Natural killer cell (primary cell): ENCODE measurements around the gene RBM19. TPM values are rescaled to one million over a fixed set of nuclear protein-coding genes. Genes with fewer than 3 reads are reported as not detected.

Source experiments
- ATAC-seq, 3 donors: fragments of 150-1000 bp in 2 of 3; fragments of 200-7000 bp in 1 of 3; cut with Tn5 transposase; 1 replicate in 1 of 3; 2 replicates in 2 of 3; pipeline ENCODE4 v1.10.0; 2021; ENCODE audit warnings: mild to moderate bottlenecking in 2 of 3, moderate library complexity in 2 of 3
- DNase-seq, 2 donors: peaks; one replicate each; pipeline versions ENCODE4 v3.0.0 to v3.0.0-alpha.2; 2013 to 2021; ENCODE audit warnings: mixed read lengths in 1 of 2
- H3K27ac ChIP-seq: one replicate; pipeline ENCODE4 v1.5.1; 2013; ENCODE audit warnings: mild to moderate bottlenecking, low read length
- H3K27me3 ChIP-seq: one replicate; pipeline ENCODE4 v1.6.1; 2013; ENCODE audit warnings: low read length; ENCODE audit not compliant: control insufficient read depth, insufficient read depth
- H3K36me3 ChIP-seq: one replicate; pipeline ENCODE4 v1.6.1; 2013; ENCODE audit warnings: low read length; ENCODE audit not compliant: control insufficient read depth, insufficient read depth
- H3K4me1 ChIP-seq: one replicate; pipeline ENCODE4 v1.6.1; 2013; ENCODE audit warnings: low read length; ENCODE audit not compliant: control insufficient read depth, insufficient read depth
- H3K4me3 ChIP-seq: one replicate; pipeline ENCODE4 v1.5.1; 2013; ENCODE audit warnings: low read length
- H3K9me3 ChIP-seq: one replicate; pipeline ENCODE4 v1.6.1; 2013; ENCODE audit warnings: low read length; ENCODE audit not compliant: control insufficient read depth, insufficient read depth
- H3K27ac Mint-ChIP-seq, 2 donors: one replicate each; pipeline ENCODE4 v1.8.0; 2022; ENCODE audit warnings: mild to moderate bottlenecking in 2 of 2, mixed read lengths in 2 of 2, moderate library complexity in 1 of 2
- H3K27me3 Mint-ChIP-seq, 2 donors: one replicate each; pipeline ENCODE4 v1.8.0; 2022; ENCODE audit warnings: low read depth in 2 of 2, mixed read lengths in 2 of 2
- H3K36me3 Mint-ChIP-seq: one replicate; pipeline ENCODE4 v1.8.0; 2022; ENCODE audit warnings: mixed read lengths
- H3K4me1 Mint-ChIP-seq, 2 donors: one replicate each; pipeline ENCODE4 v1.8.0; 2022; ENCODE audit warnings: mixed read lengths in 2 of 2
- H3K4me3 Mint-ChIP-seq: one replicate; pipeline ENCODE4 v1.8.0; 2022; ENCODE audit warnings: mild to moderate bottlenecking, moderate library complexity, mixed read lengths
- H3K9me3 Mint-ChIP-seq, 2 donors: one replicate each; pipeline ENCODE4 v1.8.0; 2022; ENCODE audit warnings: mixed read lengths in 2 of 2
- WGBS: methylation state at CpG from one replicate; pipeline ENCODE4 v1.1.7; 2013; ENCODE audit warnings: missing lambda C conversion rate; ENCODE audit not compliant: insufficient coverage; 5-methylcytosine and 5-hydroxymethylcytosine counted together
- intact Hi-C: fragments of 100-400 bp; cut with micrococcal nuclease; formaldehyde crosslinking; loops from one replicate; pipeline ENCODE4 v1.14.2; 2022
- total RNA-seq, 4 donors: library from RNA; stranded (reverse); fragments of 120-200 nt in 1 of 4; gene quantifications; one replicate each; pipeline versions ENCODE4 v1.2.3 to v1.2.4, GENCODE V29; 2013 to 2022
- TF ChIP-seq, protein P1 (sequence below): fragments of 200-600 bp; IDR thresholded peaks from one replicate; pipeline ENCODE4 v1.8.0; 2022; ENCODE audit warnings: antibody characterized with exemption

Gene RBM19
- total RNA-seq, 3 donors from 2014 or later (not counting 1 experiment from before 2014, with no cell fraction given): 49.9 to 70.6 (median 60.9) TPM

DNA sequence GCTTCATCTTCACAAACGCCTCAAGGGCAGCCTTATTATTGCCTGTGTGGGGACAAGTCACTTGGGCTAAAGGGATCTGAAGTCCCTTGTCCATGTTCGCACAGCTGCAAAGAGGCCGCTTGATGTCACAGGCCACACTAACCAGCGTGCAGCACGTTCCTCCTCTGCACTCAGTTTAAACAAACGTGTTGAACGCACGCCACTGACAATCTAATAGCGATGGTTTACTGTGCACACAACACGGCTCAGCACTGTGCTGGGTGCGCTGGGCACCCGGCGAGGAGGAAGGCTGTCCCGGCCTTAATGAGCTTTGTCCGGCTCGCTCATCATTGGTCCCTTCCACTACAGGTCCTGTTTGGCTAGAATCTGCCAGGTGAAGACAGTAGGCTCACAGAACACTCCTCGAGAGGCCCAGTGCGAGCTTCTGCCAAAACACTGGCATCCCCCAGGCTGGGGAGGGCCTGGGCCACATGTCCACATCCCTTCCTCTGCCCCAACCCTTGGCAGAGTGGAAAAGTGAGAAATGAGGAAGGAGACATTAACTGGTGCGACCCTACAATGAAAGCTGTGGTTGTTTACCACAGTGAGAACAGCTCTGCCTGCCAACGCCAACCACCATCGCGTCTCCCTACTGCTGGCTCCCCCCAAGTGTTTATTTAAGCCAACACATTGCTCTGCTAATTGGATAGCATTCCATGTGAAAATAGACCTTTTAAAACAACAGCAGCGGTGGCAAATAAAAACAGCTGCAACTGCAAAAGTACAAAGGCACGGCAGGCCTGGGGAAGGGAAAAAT, 113.2 kb downstream of the RBM19 start:
- no peaks in the 10 kb centered on the region for H3K27me3 Mint-ChIP-seq
- ATAC-seq (no peak), DNase-seq (no peak)
- no peak overlapping the region for H3K4me3 Mint-ChIP-seq
- no peaks in the 10 kb centered on the region for H3K4me1 Mint-ChIP-seq
- H3K27ac Mint-ChIP-seq: no peak overlapping the region
- Histone ChIP-seq H3K4me1 (no peaks in the 10 kb centered on the region), H3K27me3 (no peaks in the 10 kb centered on the region), H3K36me3 (peaks cover 8% of the 10 kb centered on the region), H3K9me3 (no peaks in the 10 kb centered on the region), H3K4me3 (no peak overlapping the region), H3K27ac (no peak overlapping the region)
- intact Hi-C loops: no loop called here
- TF ChIP-seq, protein P1, sequence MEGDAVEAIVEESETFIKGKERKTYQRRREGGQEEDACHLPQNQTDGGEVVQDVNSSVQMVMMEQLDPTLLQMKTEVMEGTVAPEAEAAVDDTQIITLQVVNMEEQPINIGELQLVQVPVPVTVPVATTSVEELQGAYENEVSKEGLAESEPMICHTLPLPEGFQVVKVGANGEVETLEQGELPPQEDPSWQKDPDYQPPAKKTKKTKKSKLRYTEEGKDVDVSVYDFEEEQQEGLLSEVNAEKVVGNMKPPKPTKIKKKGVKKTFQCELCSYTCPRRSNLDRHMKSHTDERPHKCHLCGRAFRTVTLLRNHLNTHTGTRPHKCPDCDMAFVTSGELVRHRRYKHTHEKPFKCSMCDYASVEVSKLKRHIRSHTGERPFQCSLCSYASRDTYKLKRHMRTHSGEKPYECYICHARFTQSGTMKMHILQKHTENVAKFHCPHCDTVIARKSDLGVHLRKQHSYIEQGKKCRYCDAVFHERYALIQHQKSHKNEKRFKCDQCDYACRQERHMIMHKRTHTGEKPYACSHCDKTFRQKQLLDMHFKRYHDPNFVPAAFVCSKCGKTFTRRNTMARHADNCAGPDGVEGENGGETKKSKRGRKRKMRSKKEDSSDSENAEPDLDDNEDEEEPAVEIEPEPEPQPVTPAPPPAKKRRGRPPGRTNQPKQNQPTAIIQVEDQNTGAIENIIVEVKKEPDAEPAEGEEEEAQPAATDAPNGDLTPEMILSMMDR: no peak
- H3K36me3 Mint-ChIP-seq: no peaks in the 10 kb centered on the region
- H3K9me3 Mint-ChIP-seq: no peaks in the 10 kb centered on the region
- 77% methylated on average over 24 of the region's 24 CpGs for WGBS

GRCh38 chr12:113852264-113852663, 113.9 kb downstream of the RBM19 start:
- Mint-ChIP-seq H3K27me3 (no peaks in the 10 kb centered on the region), H3K4me1 (no peaks in the 10 kb centered on the region), H3K4me3 (no peak overlapping the region), H3K36me3 (no peaks in the 10 kb centered on the region), H3K9me3 (no peaks in the 10 kb centered on the region), H3K27ac (no peak overlapping the region)
- DNase-seq (no peak), ATAC-seq (no peak)
- TF ChIP-seq, protein P1: no peak
- WGBS: 90% methylated on average over 5 of the region's 5 CpGs
- Histone ChIP-seq H3K9me3 (no peaks in the 10 kb centered on the region), H3K4me3 (no peak overlapping the region), H3K27me3 (no peaks in the 10 kb centered on the region), H3K36me3 (peaks cover 2% of the 10 kb centered on the region), H3K27ac (no peak overlapping the region), H3K4me1 (no peaks in the 10 kb centered on the region)
- intact Hi-C loops: no loop called here

DNA sequence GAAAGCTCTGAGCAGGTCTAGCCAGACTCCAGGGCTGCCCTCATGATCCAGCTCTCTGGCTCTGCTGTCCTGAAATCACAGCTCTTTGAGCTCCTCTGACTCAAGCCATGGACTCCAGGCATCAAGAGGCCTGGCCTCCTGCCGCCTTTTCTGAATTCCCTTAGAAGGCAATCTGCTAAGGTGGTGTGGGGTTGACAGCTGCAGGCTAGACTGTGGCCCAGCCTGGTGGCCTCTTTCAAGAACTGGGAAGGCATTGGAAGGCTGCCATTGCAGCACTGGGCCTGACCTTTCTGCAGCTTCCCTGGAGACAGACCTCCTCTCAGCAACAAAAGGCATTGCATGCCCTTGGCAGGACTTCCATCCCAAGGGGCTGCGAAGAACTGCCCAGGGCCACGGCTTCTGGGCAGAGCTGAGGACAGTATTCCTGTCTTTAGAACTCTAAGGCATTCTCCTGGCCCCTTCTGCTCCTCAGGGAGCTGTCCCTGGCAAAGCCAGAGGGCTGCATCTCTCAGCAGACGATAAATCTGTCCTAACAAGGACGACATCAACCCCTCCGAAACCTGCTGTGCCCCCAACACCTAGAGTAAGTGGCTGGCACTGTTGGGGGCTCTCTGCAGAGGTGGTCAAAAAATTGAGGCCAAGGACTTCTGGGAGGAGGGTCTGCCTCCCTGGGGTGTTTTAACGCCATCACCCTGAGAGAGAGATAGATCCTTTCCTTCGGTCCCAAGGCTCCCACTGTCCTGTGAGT, 115.6 kb downstream of the RBM19 start:
- TF ChIP-seq, protein P1: no peak
- intact Hi-C loops: no loop called here
- Histone ChIP-seq H3K36me3 (no peaks in the 10 kb centered on the region), H3K27ac (no peak overlapping the region), H3K27me3 (no peaks in the 10 kb centered on the region), H3K4me1 (no peaks in the 10 kb centered on the region), H3K9me3 (no peaks in the 10 kb centered on the region), H3K4me3 (no peak overlapping the region)
- H3K4me3 Mint-ChIP-seq: no peak overlapping the region
- H3K27me3 Mint-ChIP-seq: no peaks in the 10 kb centered on the region
- H3K27ac Mint-ChIP-seq: no peak overlapping the region
- no peak for ATAC-seq
- DNase-seq: no peak
- no peaks in the 10 kb centered on the region for H3K36me3 Mint-ChIP-seq
- H3K4me1 Mint-ChIP-seq: no peaks in the 10 kb centered on the region
- WGBS: 96% methylated on average over 8 of the region's 8 CpGs
- no peaks in the 10 kb centered on the region for H3K9me3 Mint-ChIP-seq
